ENCODE data around the gene GPC1. TPM values are rescaled to one million over a fixed set of nuclear protein-coding genes. Genes with fewer than 3 reads are reported as not detected.

The GPC1 gene
- total RNA-seq, 1 donor from 2014 or later: 49.9 TPM

DNA sequence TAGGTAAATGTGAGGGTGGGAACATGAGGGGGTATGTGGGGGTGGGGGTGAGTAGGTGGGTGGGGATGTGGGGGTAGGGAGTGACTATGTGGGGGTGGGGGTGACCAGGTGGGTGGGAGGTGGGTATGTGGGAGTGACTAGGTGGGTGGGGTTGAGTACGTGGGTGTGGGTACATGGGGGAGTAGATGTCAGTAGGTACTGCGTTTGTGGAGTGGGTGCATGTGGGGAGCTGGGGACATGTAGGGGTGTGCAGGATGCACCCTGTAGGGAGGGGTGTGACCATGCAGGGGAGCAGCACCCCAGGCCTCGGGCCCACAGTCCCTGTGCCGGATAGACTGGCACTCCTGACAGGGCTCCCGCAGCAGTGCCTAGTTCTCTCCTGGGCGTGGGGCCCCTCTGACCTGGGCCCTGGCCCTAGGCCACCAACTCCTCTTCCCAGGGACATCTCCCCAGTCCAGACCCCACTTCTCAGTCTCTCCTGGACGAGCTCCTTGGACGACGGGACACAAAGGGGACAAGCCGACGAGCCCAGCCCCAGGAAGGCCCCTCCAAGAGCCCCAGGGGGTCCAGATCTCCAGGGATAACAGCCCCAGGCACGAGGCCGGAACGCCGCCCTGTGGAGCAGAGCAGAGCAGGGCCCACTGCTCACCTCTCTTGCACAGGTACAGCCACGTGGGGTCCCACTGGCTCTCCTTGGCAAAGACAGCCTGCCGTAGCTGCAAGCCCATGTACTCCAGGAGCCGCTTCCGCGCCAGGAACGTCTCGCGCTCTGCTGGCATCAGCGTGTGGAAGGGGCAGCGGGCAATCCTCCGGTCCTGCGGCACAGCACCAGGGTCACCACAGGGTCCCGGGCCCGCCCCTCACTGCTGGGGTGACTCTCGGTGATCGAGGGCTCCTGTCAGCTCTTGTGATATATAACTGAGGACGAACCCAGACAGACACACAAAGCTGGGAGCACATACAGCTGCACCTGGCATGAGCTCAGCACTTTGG is 64.1 kb downstream of the GPC1 start:
- no peak for DNase-seq (ENCODE audit: low read depth)

- DNase-seq (ENCODE audit: low read depth): no peak
Measured at GRCh38 chr2:240500561-240501423, 65.3 kb downstream of the GPC1 start.

DNA sequence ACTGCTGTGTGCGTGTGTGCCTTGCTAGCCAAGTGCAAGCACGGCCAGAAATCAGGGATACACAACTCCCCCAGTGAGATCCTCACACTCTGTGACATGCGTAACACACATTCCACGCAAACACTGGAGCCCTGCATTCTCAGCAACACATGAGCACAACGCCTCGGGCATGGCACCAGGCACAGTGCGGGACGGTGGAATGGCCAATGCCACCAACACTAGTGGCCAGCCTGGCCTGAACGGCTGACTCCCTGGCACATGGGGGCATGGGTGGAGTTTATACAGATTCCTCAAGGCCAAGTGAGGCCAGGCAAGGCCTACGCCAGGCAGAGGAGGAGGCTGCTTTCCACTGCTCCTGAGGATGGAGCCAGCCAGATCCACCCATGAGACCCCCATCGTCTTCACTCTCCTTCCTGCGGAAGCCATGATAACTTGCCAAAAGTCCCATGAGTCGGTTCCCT is 66.1 kb downstream of the GPC1 start:
- DNase-seq (ENCODE audit: low read depth): no peak

GRCh38 chr2:240502059-240502429 is 66.6 kb downstream of the GPC1 start:
- no peak for DNase-seq (ENCODE audit: low read depth)

DNA sequence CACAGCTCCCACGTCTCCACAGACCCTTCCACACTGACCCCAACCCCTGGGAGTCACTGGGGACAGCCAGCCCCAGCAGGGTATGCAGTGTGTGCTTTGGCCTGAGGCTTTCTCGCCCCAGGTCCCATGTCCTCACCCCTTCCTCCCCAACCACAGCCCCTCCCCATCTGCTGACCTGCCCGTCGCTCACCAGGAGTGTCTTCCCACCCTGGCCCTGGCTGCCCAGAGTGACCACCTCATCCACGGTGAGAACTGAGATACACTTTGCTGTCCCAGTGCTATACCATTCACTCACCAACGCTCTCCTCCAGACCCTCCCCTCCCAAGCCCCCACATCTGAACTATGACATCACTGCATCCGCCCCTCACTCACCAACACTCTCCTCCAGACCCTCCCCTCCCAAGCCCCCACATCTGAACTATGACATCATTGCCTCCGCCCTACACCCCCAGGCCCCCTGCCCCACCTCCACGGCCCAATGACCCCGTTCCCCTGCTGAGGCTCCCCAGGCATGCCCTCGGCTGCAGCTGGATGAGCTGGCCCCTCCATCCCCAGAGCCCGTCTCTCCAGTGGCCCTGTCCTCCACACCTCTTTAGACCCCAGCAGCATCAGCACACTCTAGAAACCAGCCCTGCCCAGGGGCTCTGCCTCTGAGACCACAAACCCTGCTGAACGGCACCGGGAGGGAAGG is 67.1 kb downstream of the GPC1 start:
- DNase-seq (ENCODE audit: low read depth): no peak

DNA sequence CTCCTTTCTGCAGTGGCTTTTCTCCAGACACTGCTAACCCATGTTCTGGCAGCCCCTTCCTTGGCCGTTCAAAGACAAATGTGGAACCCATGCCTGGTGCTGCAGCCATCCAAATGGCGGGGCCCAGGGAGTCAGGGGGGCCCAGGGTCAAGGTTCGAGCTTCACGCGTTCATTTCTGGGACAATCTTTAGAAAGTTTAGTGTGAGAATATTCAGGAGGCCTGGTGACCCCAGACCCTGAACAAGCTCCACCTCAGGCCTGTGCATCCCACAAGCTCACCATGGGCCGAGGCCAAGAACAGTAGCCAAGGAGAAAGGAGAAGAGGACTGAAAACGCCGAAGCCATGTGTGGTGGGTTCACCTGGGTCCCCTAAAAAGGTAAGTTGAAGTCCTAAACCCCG is 67.9 kb downstream of the GPC1 start:
- DNase-seq (ENCODE audit: low read depth): no peak

DNA sequence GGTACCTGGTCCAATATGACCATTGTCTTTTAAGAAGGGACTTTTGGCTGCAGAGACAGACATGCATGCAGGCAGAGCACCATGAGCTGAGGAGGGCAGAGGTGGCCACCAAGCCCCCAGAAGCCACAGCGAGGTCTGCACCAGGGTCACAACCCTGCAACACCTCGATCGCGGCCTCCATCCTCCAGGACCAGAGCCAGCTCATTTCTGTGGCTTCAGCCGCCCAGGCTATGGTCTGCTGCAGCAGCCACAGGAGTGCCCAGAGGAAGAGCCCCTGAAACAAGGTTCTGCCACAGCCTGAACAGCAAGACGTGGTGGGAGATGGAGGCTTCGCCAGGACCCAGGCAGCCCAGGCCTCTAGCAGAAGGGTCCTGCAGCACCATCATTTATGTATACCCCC is 68.4 kb downstream of the GPC1 start:
- no peak for DNase-seq (ENCODE audit: low read depth)

- no peak for DNase-seq (ENCODE audit: low read depth)
Measured at GRCh38 chr2:240505910-240506309, 70.4 kb downstream of the GPC1 start.

GRCh38 chr2:240506406-240507059 is 71.1 kb downstream of the GPC1 start:
- no peak for DNase-seq (ENCODE audit: low read depth)

- DNase-seq (ENCODE audit: low read depth): no peak
Measured at GRCh38 chr2:240507060-240507777, 71.8 kb downstream of the GPC1 start.

GRCh38 chr2:240507778-240508251 is 72.4 kb downstream of the GPC1 start:
- DNase-seq (ENCODE audit: low read depth): no peak

- no peak for DNase-seq (ENCODE audit: low read depth)
Measured at GRCh38 chr2:240508832-240509545, 73.5 kb downstream of the GPC1 start.

DNA sequence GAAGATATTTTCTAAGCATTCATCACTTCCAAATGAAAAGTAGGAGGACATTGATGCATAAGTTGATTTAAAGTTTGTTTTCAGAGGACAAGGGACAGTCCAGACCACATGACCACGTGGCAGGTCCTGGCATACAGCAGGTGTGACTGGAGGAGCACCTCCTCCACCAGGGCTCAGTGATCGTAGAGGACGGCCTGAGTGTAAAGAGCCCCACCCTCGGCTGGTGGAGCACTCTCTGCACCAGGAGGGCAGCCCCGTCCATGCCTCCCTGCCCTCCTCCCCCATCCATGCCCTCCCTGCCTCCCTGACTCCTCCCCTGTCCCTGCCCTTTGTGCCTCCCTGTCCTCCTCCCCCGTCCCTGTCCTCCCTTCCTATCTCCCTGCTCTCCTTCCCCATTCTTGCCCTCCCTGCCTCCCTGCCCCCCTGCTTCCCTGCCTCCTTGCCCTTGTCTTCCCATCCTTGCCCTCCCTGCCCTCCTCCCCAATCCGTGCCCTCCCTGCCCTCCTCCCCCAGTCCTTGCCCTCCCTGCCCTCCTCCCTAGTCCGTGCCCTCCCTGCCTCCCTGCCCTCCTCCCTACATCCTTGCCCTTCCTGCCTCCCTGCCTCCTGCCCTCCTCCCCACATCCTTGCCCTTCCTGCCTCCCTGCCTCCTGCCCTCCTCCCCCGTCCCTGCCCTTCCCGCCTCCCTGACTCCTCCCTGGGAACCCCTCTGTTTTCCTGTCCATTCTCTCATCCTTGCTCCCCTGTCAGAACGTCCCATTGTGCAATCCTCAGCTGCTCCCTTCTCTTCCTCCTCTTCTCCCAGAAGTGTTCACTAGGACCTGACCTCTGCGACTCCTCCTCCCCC is 74.4 kb downstream of the GPC1 start:
- DNase-seq (ENCODE audit: low read depth): no peak

DNA sequence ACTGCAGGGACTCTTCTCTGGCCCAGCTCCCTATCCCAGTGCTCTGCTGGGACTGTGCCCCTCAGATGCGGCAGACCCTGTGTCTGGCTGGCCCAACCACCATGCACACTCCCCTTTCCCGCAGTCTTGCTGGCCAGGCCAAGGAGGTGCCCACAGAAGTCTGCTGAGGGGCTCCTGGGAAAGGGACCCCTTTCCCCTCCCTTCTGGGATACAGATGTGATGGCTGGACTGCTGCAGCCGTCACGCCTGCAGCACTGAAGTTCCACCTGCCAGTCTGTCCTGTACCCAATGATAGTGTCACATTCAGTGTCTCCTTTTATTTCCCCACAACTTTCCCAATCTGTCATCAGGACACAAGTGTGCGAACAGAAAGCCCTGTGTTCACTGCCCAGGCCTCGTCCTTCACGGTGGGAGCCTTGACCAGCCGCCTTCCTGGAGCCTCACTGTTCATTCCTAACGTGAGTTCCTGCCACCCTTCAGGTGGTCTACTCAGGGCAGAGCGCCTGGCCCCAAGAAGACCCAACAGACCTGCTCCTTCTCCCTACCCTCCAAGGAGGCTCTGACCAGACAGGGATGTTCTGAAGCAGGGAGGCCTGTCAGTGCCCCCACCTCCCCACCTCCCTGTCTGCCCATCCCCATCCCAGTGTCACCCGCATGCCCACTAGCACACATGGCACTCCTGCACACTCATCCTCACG is 75.2 kb downstream of the GPC1 start:
- no peak for DNase-seq (ENCODE audit: low read depth)

- no peak for DNase-seq (ENCODE audit: low read depth)
Measured at GRCh38 chr2:240511351-240512108, 76.1 kb downstream of the GPC1 start.

DNA sequence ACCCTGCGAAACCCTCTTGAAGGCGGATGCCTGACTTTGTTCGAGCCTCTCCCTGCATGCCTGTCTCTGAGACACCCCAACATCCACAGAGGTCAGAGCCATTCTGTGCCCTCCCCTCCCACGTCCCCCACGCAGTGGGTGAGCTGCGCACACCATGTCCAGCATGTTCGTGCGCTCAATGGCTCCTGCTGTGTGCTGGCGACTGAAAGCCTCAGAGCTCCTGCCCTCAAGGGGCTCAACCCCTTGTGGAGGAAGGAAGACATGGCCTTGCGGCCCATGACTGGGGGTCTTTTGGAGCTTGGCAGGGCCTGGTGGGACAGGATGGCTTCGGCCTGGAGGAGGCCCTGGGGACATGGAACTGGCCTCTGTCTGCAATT is 76.6 kb downstream of the GPC1 start:
- DNase-seq (ENCODE audit: low read depth): no peak

DNA sequence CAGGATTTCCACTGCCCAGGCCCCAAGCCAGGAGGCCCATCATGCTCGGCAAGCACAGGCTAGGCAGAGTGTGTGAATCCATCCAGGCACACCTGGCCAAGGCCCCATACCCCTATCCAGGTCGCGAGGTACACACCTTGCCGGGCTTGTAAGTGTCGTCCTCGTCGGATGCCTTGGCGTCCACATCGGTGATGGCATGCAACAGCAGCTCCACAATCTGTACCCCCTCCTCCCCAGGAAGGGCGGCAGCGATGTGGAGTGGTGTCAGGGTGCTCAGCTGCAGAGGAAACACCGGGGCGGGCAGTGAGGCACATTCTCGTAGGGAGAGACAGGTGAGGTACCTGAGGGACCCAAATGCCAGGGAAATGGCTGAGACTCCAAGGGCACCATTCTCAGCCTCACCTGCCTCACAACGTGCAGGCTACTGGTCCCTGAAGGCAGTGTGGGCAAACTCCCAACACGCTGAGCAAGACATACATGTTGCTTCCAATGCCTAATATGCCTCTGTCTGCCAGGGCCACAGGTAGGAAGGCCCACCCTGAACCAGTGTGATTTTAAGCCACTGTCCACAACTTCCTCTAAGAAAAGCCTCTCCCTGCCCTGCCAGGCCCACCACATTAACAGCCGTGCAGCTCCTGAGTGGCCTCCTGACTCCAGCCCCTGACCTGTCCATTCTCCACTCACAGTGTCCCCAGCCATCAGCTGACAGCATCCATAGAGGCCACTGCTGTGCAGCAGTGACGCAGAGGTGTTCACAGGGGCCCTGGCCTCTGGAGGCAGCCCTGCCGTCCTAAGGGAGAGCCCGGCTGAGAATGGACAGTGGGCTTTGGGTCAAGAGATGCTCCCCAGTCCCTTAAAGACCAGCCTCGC is 77.4 kb downstream of the GPC1 start:
- DNase-seq (ENCODE audit: low read depth): no peak
